IPS-18c (cell line): ENCODE results near the gene NMUR2.

Experiments used
- H3K4me3 ChIP-seq: 2 replicates; pipeline ENCODE4 v1.7.0; 2013; ENCODE audit warnings: low read depth, mild to moderate bottlenecking, low read length, moderate library complexity; ENCODE audit not compliant: insufficient read depth
- H3K9me3 ChIP-seq: one replicate; pipeline ENCODE4 v1.6.1; 2013; ENCODE audit warnings: mild to moderate bottlenecking, low read length, moderate library complexity; ENCODE audit not compliant: control insufficient read depth, insufficient read depth

The NMUR2 gene

DNA sequence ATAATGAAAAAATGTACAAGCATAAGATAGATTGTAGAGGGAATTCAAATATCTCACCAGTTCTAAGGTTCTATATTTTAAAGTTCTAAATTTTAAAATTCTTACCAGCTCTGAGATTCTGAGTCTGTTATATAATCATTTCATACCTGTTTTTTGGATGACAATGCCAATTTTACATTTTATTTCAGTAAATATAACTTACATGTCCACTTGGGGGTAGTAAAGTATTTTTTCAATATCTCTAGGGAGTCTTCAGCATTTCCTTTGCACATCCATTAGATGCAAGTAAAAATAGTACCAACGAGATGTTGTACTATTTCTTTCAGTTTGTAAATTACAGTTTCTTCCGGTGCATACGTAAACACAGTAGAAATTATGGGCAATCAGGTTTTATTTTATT lies 25.7 kb downstream of the NMUR2 start:
- no peaks in the 10 kb centered on the region for H3K9me3 ChIP-seq
- no peak overlapping the region for H3K4me3 ChIP-seq

DNA sequence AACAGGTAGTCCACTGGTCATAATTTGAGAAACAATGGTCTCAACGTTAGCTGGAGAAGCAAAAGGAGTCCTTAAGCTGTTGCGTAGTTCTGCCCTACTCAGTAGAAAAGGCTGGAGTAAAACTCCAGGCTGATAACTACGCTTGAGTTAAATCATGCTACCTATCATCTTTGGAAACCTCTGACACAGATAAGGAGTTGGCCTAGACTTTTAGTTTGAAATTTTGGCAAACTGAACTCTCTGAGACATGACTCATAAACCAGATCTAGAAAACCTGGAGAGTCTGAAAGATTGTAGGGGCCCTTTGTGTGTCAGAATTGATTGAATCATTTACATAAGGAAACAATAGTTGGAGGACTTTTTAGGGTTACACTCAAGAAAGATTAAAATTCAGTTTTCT lies 26.3 kb downstream of the NMUR2 start:
- H3K9me3 ChIP-seq, result no peaks in the 10 kb centered on the region

DNA sequence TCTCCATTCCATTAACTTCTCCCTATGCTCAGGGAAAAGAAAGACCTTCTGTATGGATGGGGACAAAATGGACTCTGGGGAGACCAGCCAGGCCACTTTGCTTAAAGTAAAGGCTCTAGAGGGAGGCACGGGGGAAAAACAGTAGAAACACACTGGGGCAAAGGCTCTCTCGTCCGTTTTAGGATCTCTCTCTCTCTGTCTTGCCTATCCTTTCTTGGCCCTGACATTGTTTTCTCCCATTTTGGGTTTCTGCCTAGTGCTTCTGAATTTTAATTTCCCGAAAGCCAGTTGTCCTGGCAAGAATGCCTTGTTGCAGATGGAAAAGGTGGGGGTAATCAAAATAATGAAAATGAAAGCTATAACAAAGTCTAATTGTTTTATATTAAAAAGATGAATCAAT lies 28.2 kb downstream of the NMUR2 start:
- no peaks in the 10 kb centered on the region for H3K9me3 ChIP-seq

More for the DNA sequence above, 26.3 kb downstream of the NMUR2 start:
- H3K4me3 ChIP-seq, result no peak overlapping the region

DNA sequence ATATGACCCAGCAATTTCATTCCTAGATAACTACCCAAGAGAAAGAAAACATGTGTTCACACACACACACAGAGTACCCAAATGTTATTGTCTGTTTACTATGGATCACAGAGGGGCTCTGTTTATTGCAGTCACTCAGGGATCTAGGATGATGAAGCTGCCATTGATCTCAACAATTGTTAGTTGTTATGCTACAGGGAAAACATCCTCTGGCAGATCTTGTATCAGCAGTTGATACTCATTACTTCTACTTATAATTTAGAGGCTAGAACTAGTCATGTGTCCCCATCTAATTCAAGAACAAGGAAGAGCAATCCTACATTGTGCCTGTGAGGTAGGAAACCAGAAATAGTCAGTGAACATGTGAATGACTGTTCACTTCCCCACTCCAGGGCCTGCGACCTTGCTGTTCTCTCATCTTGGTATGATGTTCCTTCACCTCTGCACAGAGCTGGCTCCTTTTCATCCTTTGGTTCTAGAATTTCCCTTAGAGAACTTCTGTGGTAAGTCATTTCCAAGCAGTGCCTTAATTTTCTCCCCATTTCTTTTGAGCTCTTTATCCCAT lies 30.3 kb downstream of the NMUR2 start:
- Histone ChIP-seq H3K4me3 (no peak overlapping the region), H3K9me3 (no peaks in the 10 kb centered on the region)

More for the DNA sequence above, 28.2 kb downstream of the NMUR2 start:
- H3K4me3 ChIP-seq, result no peak overlapping the region

DNA sequence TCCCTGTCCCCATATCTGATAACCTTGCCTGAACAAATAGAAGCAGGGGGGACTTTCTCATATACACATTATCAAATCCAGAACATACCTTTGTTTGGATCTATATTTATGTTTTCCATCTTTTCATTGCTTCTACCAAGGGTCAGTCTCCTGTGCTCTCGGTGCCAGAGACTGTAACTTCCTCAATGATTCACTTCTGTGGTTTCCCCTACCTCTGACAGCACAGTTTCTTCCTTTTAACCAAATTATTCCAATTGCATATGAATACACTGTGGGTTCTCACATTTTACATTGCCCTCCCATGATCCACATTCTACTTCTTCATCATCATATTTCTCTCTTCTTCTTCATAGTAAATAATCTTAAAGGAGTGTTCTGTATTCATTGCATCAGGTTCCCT lies 32.2 kb downstream of the NMUR2 start:
- no peaks in the 10 kb centered on the region for H3K9me3 ChIP-seq
- no peak overlapping the region for H3K4me3 ChIP-seq

DNA sequence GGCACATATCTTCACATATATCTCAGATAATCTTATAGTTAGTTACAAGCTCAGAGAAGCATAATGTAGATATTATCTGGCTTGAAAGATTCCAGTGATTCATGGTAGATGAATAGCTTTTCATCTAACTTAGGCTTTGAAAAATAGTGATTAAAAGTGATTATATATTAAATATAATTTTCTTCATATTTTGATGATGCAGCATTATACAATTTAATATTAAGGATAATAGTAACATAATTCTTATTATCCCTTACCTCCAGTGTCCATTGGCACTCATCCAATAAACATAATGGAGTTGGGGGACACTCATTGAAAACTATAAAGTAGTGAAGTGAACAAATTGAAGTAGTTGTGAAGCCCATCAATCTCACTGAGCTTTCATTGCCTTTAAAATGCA lies 35.8 kb downstream of the NMUR2 start:
- H3K9me3 ChIP-seq, result no peaks in the 10 kb centered on the region

DNA sequence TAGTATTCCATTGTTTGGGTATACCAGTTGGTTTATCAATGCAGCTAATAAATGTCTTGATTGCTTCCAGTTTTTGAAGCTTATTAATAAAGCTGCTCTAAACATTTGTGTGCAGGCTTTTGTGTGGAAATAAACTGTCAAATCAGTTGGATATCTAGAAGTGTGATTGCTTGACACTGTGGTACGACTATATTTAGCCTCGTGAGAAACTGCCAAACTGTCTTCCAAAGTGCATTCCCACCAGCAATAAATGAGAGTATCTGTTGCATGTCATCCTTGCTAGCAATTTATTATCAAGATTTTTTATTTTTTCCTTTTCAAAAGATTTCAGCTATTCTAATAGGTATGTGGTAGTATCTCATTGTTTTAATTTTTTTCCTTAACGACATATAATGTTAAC lies 37.5 kb downstream of the NMUR2 start:
- no peaks in the 10 kb centered on the region for H3K9me3 ChIP-seq

More for the DNA sequence above, 35.8 kb downstream of the NMUR2 start:
- no peak overlapping the region for H3K4me3 ChIP-seq

DNA sequence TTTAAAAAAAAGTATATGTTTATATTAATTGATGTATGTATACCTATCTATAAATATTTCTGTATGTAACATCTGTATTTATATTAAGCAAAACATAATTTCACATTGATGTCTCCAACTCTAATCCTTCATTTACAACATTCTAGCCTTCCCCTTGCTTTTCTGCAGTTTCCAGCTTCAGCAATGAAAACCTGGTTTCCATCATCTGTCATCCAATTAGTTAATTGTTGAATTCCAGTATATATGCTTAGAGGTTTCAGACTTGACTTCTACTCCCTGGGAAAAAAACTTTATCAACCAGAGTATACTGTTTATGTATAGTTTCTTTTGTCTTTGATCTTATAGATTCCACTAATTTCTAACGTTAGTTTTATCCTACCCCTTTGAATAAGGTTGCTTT lies 38.4 kb downstream of the NMUR2 start:
- no peaks in the 10 kb centered on the region for H3K9me3 ChIP-seq
- H3K4me3 ChIP-seq, result no peak overlapping the region

More for the DNA sequence above, 37.5 kb downstream of the NMUR2 start:
- H3K4me3 ChIP-seq, result no peak overlapping the region

DNA sequence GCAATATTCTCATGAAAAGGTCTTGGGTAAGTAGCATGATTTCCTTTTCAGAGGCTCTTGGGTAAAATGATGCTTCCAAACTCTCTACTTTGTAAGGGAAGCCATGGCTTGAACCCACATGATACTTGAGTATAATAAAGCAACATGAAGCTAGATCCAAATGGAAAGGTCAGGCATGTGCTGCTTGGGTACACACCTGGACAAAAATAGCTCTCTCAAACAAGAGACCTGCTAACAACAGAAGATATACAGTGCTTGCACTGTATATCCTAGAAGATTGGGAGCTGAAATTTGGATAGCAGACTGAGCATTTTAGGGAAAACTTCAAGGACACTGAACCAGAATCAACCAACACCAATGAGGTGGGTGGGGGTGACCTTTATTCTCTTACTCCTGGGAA lies 40.2 kb downstream of the NMUR2 start:
- H3K9me3 ChIP-seq, result no peaks in the 10 kb centered on the region
- H3K4me3 ChIP-seq, result no peak overlapping the region

DNA sequence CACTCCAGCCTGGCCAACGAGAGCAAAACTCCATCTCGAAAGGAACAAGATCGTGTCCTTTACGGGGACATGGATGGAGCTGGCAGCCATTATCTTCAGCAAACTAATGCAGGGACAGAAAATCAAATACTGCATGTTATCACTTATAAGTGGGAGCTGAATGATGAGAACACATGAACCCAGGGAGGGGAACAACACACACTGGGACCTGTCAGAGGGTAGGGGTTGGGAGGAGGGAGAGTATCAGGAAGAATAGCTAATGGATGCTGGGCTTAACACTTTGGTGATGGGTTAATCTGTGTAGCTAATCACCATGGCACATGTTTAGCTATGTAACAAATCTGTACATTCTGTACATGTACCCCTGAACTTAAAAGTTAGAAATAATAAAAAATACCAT lies 40.9 kb downstream of the NMUR2 start:
- H3K9me3 ChIP-seq, result no peaks in the 10 kb centered on the region

DNA sequence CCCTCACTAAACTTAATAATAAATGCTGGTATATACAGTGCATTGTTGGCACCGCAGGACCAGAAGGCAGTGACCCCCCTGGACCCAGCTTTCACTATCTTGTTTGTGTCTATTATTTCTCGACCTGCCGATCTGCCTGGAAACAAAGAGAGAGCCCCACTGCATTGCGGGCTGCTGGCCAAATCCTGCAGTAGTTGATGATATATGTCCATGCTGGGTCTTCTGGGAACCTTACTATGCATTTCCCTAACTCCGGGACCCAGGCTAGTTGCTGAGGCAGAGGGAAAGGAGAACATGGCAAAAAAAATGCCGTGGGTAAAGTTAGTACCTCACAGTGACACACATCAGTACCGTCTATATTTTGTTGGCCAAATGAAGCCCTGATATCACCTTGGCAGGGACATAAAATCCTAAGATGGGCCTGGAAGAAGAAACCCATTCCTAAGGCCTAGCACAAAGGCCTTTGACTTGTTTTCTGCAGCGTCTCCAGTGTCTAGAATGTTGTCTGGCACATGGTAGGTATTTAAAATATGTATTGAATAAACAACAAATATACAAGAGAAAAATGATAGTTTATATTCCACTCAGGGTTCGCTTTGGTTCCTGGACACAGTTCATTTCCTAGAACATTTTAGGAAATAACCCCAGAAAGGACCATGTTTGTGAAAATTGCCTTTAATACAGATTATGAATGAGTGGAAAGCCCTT lies 46.1 kb downstream of the NMUR2 start:
- H3K4me3 ChIP-seq, result no peak overlapping the region
- H3K9me3 ChIP-seq, result no peaks in the 10 kb centered on the region

More for the DNA sequence above, 40.9 kb downstream of the NMUR2 start:
- H3K4me3 ChIP-seq, result no peak overlapping the region

DNA sequence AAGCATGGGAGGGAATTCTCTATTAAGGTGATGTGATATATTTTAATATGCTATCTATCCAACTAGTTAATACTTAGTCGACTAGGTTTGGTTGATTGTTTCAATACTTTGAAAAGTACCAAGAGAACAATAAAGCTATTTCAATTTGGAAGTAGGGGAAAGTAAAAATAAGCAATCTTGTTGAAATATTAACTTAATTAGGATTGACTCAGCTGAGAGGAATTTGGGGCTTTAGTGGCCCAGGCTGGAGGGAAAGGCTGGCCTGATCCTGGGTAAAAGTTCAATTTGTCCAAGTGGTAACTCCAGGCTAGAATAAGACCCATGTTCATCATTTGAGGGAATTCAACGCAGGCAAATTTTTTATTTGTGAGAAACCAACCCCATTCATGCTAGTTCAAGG lies 48.6 kb downstream of the NMUR2 start:
- Histone ChIP-seq H3K9me3 (no peaks in the 10 kb centered on the region), H3K4me3 (no peak overlapping the region)

DNA sequence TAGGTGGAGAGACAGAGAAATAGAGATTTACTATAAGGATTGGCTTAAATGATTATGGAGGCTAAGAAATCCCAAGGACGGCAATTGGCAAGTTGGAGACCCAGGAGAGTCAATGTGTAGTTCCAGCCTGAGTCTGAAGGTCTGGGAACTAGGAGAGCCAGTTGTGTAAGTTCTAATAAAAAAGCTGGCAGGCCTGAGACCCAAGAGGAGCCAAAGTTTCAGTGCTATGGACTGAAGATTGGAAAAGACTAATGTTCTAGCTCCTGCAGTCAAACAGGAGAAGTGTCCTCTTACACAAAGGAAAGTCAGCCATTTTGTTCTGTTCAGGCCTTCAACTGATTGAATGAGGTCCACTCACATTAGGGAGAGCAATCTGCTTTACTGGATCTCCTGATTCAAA lies 50.0 kb downstream of the NMUR2 start:
- no peaks in the 10 kb centered on the region for H3K9me3 ChIP-seq
- no peak overlapping the region for H3K4me3 ChIP-seq

DNA sequence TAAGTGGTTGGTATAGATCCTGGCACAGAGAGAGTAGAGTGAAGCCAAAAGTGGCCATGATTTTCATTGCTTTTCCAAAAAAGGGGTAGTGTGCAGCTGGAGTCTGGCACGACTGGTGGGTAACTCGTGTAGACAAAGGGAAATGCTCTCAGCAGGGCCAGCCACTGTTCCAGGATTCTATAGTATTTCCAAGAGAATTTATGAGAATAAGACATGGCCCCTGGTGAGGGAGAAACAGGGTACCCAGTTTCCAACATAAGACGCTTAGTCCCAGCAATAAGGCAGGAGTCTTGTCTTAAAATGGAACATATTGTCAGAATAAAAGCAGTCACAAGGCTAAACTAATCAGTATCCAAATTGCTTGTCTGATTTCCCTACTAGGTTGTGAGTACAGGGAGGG lies 52.1 kb downstream of the NMUR2 start:
- H3K9me3 ChIP-seq, result no peaks in the 10 kb centered on the region
- H3K4me3 ChIP-seq, result no peak overlapping the region

DNA sequence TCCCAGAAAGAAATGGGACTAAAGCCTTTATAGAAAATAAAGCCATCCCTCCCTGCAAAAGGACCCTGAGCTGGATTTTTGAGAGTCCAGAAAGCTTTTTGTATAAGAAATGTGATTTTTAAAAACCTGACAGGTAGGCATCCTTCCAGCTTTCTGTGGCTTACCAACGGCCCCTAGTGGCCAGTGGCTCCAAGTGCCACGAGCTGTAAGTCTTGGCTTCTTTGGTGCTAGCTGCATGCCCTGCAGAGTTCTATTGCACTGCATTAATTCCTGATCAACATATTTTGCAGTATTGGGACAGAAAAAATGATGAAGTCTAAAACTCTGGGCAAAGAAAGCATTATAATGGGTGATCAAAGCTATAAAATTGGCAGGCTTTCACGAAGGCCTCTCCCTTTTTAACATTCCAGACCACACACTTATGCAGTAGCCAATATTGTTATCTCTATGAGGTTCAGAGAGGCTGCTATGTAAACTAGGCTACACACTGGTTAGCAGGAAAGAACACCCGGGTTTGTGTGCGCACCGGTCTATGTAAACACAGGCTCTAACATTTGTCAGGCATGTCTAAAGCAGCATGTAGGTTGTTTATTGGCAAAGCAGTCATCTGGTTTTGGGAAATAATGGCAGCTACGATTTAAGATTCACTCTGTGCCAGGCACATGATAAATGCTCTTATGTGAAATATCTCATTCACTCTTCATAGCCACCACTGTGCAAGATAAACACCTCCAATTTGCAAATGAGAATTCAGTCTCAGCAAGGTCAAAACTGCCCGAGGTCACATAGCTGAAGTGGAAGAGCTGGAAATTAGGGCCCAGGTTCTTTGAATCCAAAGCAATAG lies 55.2 kb downstream of the NMUR2 start:
- H3K4me3 ChIP-seq, result no peak overlapping the region

More for the DNA sequence above, 55.2 kb downstream of the NMUR2 start:
- H3K9me3 ChIP-seq, result no peaks in the 10 kb centered on the region
